ENCODE results near the gene CFLAR. TPM values are rescaled to one million over a fixed set of nuclear protein-coding genes. Genes with fewer than 3 reads are reported as not detected.

Gene CFLAR
- total and polyA plus RNA-seq, 2 of the 13 experiments (the other 11 are each of a cell fraction or from before 2014, with no cell fraction given): 43.8 to 92.1 TPM

- TF ChIP-seq CCAR2 (optimal IDR thresholded peaks at IDR 0.05; ENCODE audit: low read depth, low read length) (peak; percentile 98), NR2F2 (IDR thresholded peaks at IDR 0.05; ENCODE audit: borderline replicate concordance, low read depth) (peak; percentile 53; the same call in 1 of the 2 replicates), MLX (CRISPR knock-in tag; IDR thresholded peaks at IDR 0.05) (0 out of 2 replicates have a peak, but pooled peaks have one; percentile 24), PREB (CRISPR knock-in tag; IDR thresholded peaks at IDR 0.05) (no peak), NFIC (IDR thresholded peaks at IDR 0.05; ENCODE audit: low read length) (peak; percentile 87), RCOR2 (CRISPR knock-in tag; IDR thresholded peaks at IDR 0.05) (peak; percentile 78), PAF1 (CRISPR knock-in tag; IDR thresholded peaks at IDR 0.05) (no peak), ZNF841 (CRISPR knock-in tag; IDR thresholded peaks at IDR 0.05; ENCODE audit: borderline replicate concordance) (0 out of 2 replicates have a peak, but pooled peaks have one; percentile 56), ZNF704 (CRISPR knock-in tag; IDR thresholded peaks at IDR 0.05; ENCODE audit: borderline replicate concordance) (no peak; the same call in 1 of the 2 replicates), TBX3 (IDR thresholded peaks at IDR 0.05; ENCODE audit: borderline replicate concordance) (peak; percentile 66; the same call in 1 of the 2 replicates), ZNF3 (CRISPR knock-in tag; IDR thresholded peaks at IDR 0.05) (no peak; the same call in 1 of the 2 replicates), GATA4 (IDR thresholded peaks at IDR 0.05; ENCODE audit: borderline replicate concordance, low read depth) (peak; percentile 25; the same call in 1 of the 2 replicates), ATF2 (CRISPR knock-in tag; IDR thresholded peaks at IDR 0.05) (peak; percentile 88), HHEX (CRISPR knock-in tag; IDR thresholded peaks at IDR 0.05) (no peak), ARID4A (CRISPR knock-in tag; IDR thresholded peaks at IDR 0.05; ENCODE audit: borderline replicate concordance) (peak; percentile 96; the same call in 1 of the 2 replicates), RARG (CRISPR knock-in tag; IDR thresholded peaks at IDR 0.05; ENCODE audit: low read depth) (peak; percentile 95; the same call in 1 of the 2 replicates), SETDB1 (CRISPR knock-in tag; IDR thresholded peaks at IDR 0.05; ENCODE audit: borderline replicate concordance) (no peak), ZNF615 (CRISPR knock-in tag; IDR thresholded peaks at IDR 0.05; ENCODE audit: borderline replicate concordance) (no peak; the same call in 1 of the 2 replicates), HMGA1 (CRISPR knock-in tag; conservative IDR thresholded peaks at IDR 0.05) (no peak), ZSCAN9 (CRISPR knock-in tag; IDR thresholded peaks at IDR 0.05; ENCODE audit: borderline replicate concordance) (peak; percentile 96; the same call in 1 of the 2 replicates), HES4 (CRISPR knock-in tag; IDR thresholded peaks at IDR 0.05; ENCODE audit: borderline replicate concordance) (no peak)
Observed at GRCh38 chr2:201071479-201072200, 44.3 kb upstream of the CFLAR start, which contains the start of the genes HYCC2 and NDUFB3 (continued).
